ENCODE data around the gene OTOG.

OTOG gene

GRCh38 chr11:17543041-17543440 is 4.0 kb upstream of the OTOG start:
- DNase-seq = no peak

GRCh38 chr11:17543574-17544180 is 3.4 kb upstream of the OTOG start:
- no peak for DNase-seq

- no peak for DNase-seq
Observed at GRCh38 chr11:17544181-17544622, 2.9 kb upstream of the OTOG start, which contains the start of gene USH1C. Gene USH1C (minus strand): TSS chr11:17544416. CDS start chr11:17544307, 109 bp downstream.

GRCh38 chr11:17546240-17546639 is 819 bp upstream of the OTOG start:
- no peak for DNase-seq

GRCh38 chr11:17547932-17548331 is 873 bp downstream of the OTOG start:
- DNase-seq = no peak

- DNase-seq = no peak
Observed at GRCh38 chr11:17548444-17548843, 1.4 kb downstream of the OTOG start.

- no peak for DNase-seq
Observed at GRCh38 chr11:17550450-17551346, 3.6 kb downstream of the OTOG start.

GRCh38 chr11:17551347-17552040 is 4.4 kb downstream of the OTOG start:
- no peak for DNase-seq

- no peak for DNase-seq
Observed at GRCh38 chr11:17552041-17552355, 4.9 kb downstream of the OTOG start.

GRCh38 chr11:17552392-17553248 is 5.6 kb downstream of the OTOG start:
- no peak for DNase-seq

- no peak for DNase-seq
Observed at GRCh38 chr11:17553249-17553546, 6.1 kb downstream of the OTOG start.

GRCh38 chr11:17554487-17554886 is 7.4 kb downstream of the OTOG start:
- no peak for DNase-seq

- no peak for DNase-seq
Observed at GRCh38 chr11:17556999-17557398, 9.9 kb downstream of the OTOG start.

GRCh38 chr11:17558025-17558780 is 11.1 kb downstream of the OTOG start:
- no peak for DNase-seq

- DNase-seq = no peak
Observed at GRCh38 chr11:17558916-17559315, 11.9 kb downstream of the OTOG start.

GRCh38 chr11:17559341-17560087 is 12.5 kb downstream of the OTOG start:
- DNase-seq = no peak

- DNase-seq = no peak
Observed at GRCh38 chr11:17560281-17561110, 13.4 kb downstream of the OTOG start.

GRCh38 chr11:17561111-17561415 is 14.0 kb downstream of the OTOG start:
- no peak for DNase-seq

GRCh38 chr11:17561526-17561925 is 14.5 kb downstream of the OTOG start:
- no peak for DNase-seq

- DNase-seq = no peak
Observed at GRCh38 chr11:17563231-17563646, 16.2 kb downstream of the OTOG start.
